ENCODE data around the gene ZMAT5.

ZMAT5 gene

GRCh38 chr22:29815580-29815979 lies 48.8 kb upstream of the ZMAT5 start:
- no peak for ATAC-seq (ENCODE audit: insufficient read depth, low read depth)
- no peak overlapping the region for H3K9ac ChIP-seq (ENCODE audit: low read depth, low read length)

GRCh38 chr22:29814003-29814402 lies 47.2 kb upstream of the ZMAT5 start:
- Histone ChIP-seq H3K27ac (ENCODE audit: low read length) (no peak overlapping the region), H3K9me3 (ENCODE audit: insufficient read depth, low read length, severe bottlenecking) (no peaks in the 10 kb centered on the region), H3K4me3 (ENCODE audit: low read depth in 1 of 2, low read length in 2 of 2) (no peak overlapping the region), H3K4me2 (ENCODE audit: insufficient read depth, low read length) (no peak overlapping the region), H4K20me1 (ENCODE audit: insufficient read depth, low read length) (no peaks in the 10 kb centered on the region), H3K79me2 (ENCODE audit: insufficient read depth, low read length) (no peaks in the 10 kb centered on the region), H2AFZ (ENCODE audit: low read depth, low read length) (no peak overlapping the region), H3K4me1 (ENCODE audit: insufficient read depth, low read length) (no peaks in the 10 kb centered on the region), H3K9ac (ENCODE audit: low read depth, low read length) (no peak overlapping the region), H3K36me3 (ENCODE audit: insufficient read depth, low read length) (peaks cover 89% of the 10 kb centered on the region), H3K27me3 (ENCODE audit: insufficient read depth, low read length, poor library complexity) (no peaks in the 10 kb centered on the region)
- DNase-seq = no peak
- no peak for TF ChIP-seq EZH2 (IDR thresholded peaks at IDR 0.05; ENCODE audit: borderline replicate concordance, low read depth, low read length, severe bottlenecking)
- TF ChIP-seq CTCF (IDR thresholded peaks at IDR 0.05; ENCODE audit: borderline replicate concordance, extremely low read depth, low read length, poor library complexity, severe bottlenecking) = no peak
- no peak for ATAC-seq (ENCODE audit: insufficient read depth, low read depth)

More at GRCh38 chr22:29815580-29815979, 48.8 kb upstream of the ZMAT5 start:
- no peak overlapping the region for H3K4me3 ChIP-seq (ENCODE audit: low read depth in 1 of 2, low read length in 2 of 2)
- no peaks in the 10 kb centered on the region for H3K27me3 ChIP-seq (ENCODE audit: insufficient read depth, low read length, poor library complexity)
- H4K20me1 ChIP-seq (ENCODE audit: insufficient read depth, low read length) = no peaks in the 10 kb centered on the region
- H3K4me2 ChIP-seq (ENCODE audit: insufficient read depth, low read length) = no peak overlapping the region
- no peaks in the 10 kb centered on the region for H3K79me2 ChIP-seq (ENCODE audit: insufficient read depth, low read length)
- H2AFZ ChIP-seq (ENCODE audit: low read depth, low read length) = no peak overlapping the region
- TF ChIP-seq EZH2 (IDR thresholded peaks at IDR 0.05; ENCODE audit: borderline replicate concordance, low read depth, low read length, severe bottlenecking) (no peak), CTCF (IDR thresholded peaks at IDR 0.05; ENCODE audit: borderline replicate concordance, extremely low read depth, low read length, poor library complexity, severe bottlenecking) (no peak)
- peaks cover 88% of the 10 kb centered on the region for H3K36me3 ChIP-seq (ENCODE audit: insufficient read depth, low read length)
- no peaks in the 10 kb centered on the region for H3K4me1 ChIP-seq (ENCODE audit: insufficient read depth, low read length)
- no peaks in the 10 kb centered on the region for H3K9me3 ChIP-seq (ENCODE audit: insufficient read depth, low read length, severe bottlenecking)
- no peak for DNase-seq
- H3K27ac ChIP-seq (ENCODE audit: low read length) = no peak overlapping the region

GRCh38 chr22:29813563-29813962 lies 46.8 kb upstream of the ZMAT5 start:
- H2AFZ ChIP-seq (ENCODE audit: low read depth, low read length) = no peak overlapping the region
- H3K79me2 ChIP-seq (ENCODE audit: insufficient read depth, low read length) = no peaks in the 10 kb centered on the region
- no peak overlapping the region for H3K9ac ChIP-seq (ENCODE audit: low read depth, low read length)
- no peaks in the 10 kb centered on the region for H3K27me3 ChIP-seq (ENCODE audit: insufficient read depth, low read length, poor library complexity)
- no peak overlapping the region for H3K4me2 ChIP-seq (ENCODE audit: insufficient read depth, low read length)
- H3K9me3 ChIP-seq (ENCODE audit: insufficient read depth, low read length, severe bottlenecking) = no peaks in the 10 kb centered on the region
- no peak overlapping the region for H3K4me3 ChIP-seq (ENCODE audit: low read depth in 1 of 2, low read length in 2 of 2)
- TF ChIP-seq CTCF (IDR thresholded peaks at IDR 0.05; ENCODE audit: borderline replicate concordance, extremely low read depth, low read length, poor library complexity, severe bottlenecking) (no peak), EZH2 (IDR thresholded peaks at IDR 0.05; ENCODE audit: borderline replicate concordance, low read depth, low read length, severe bottlenecking) (no peak)
- no peaks in the 10 kb centered on the region for H4K20me1 ChIP-seq (ENCODE audit: insufficient read depth, low read length)
- H3K36me3 ChIP-seq (ENCODE audit: insufficient read depth, low read length) = peaks cover 86% of the 10 kb centered on the region
- no peaks in the 10 kb centered on the region for H3K4me1 ChIP-seq (ENCODE audit: insufficient read depth, low read length)
- H3K27ac ChIP-seq (ENCODE audit: low read length) = no peak overlapping the region
- no peak for ATAC-seq (ENCODE audit: insufficient read depth, low read depth)
- no peak for DNase-seq

- Histone ChIP-seq H3K9me3 (ENCODE audit: insufficient read depth, low read length, severe bottlenecking) (no peaks in the 10 kb centered on the region), H4K20me1 (ENCODE audit: insufficient read depth, low read length) (no peaks in the 10 kb centered on the region), H3K79me2 (ENCODE audit: insufficient read depth, low read length) (no peaks in the 10 kb centered on the region), H3K36me3 (ENCODE audit: insufficient read depth, low read length) (peaks cover 87% of the 10 kb centered on the region), H2AFZ (ENCODE audit: low read depth, low read length) (no peak overlapping the region), H3K4me3 (ENCODE audit: low read depth in 1 of 2, low read length in 2 of 2) (no peak overlapping the region), H3K27me3 (ENCODE audit: insufficient read depth, low read length, poor library complexity) (no peaks in the 10 kb centered on the region), H3K9ac (ENCODE audit: low read depth, low read length) (no peak overlapping the region), H3K27ac (ENCODE audit: low read length) (no peak overlapping the region), H3K4me1 (ENCODE audit: insufficient read depth, low read length) (no peaks in the 10 kb centered on the region), H3K4me2 (ENCODE audit: insufficient read depth, low read length) (no peak overlapping the region)
- no peak for TF ChIP-seq CTCF (IDR thresholded peaks at IDR 0.05; ENCODE audit: borderline replicate concordance, extremely low read depth, low read length, poor library complexity, severe bottlenecking)
- no peak for TF ChIP-seq EZH2 (IDR thresholded peaks at IDR 0.05; ENCODE audit: borderline replicate concordance, low read depth, low read length, severe bottlenecking)
- DNase-seq (no peak), ATAC-seq (ENCODE audit: insufficient read depth, low read depth) (no peak)
These were observed 46.3 kb upstream of the ZMAT5 start for GRCh38 chr22:29813126-29813525.

Measured in DND-41 (cell line).